Activated T-helper 1 cell treated with anti-CD3 and anti-CD28 coated beads, Interleukin-12 subunit alpha, Interleukin-12 subunit beta, Interleukin-2, Interleukin-4 antibody, amounts not matched to agents 30 ng/mL and 10 ng/mL and 1 ng/mL, durations not matched to agents 14 hours and 24 hours and 36 hours (primary cell): ENCODE results near the gene SNX25. TPM values are rescaled to one million over a fixed set of nuclear protein-coding genes. Genes with fewer than 3 reads are reported as not detected.
"Not testable (repeated sequence)": the region's sequence is repeated elsewhere in the genome, so short reads cannot be mapped to it uniquely, and the experiment has no call there.

Source experiments
- DNase-seq: peaks from one replicate; pipeline ENCODE4 v3.0.0; 2021; ENCODE audit warnings: low spot score
- H3K27ac Mint-ChIP-seq: one replicate; pipeline ENCODE4 v1.8.0; 2021; ENCODE audit warnings: mild to moderate bottlenecking, mixed read lengths
- H3K27me3 Mint-ChIP-seq: one replicate; pipeline ENCODE4 v1.8.0; 2022; ENCODE audit warnings: mild to moderate bottlenecking, moderate library complexity, mixed read lengths; ENCODE audit not compliant: insufficient read depth
- H3K36me3 Mint-ChIP-seq: one replicate; pipeline ENCODE4 v1.8.0; 2021; ENCODE audit warnings: low read depth, mixed read lengths
- H3K4me1 Mint-ChIP-seq: one replicate; pipeline ENCODE4 v1.8.0; 2021; ENCODE audit warnings: low read depth, mixed read lengths
- H3K4me3 Mint-ChIP-seq: one replicate; pipeline ENCODE4 v1.8.0; 2021; ENCODE audit warnings: mild to moderate bottlenecking, moderate library complexity, mixed read lengths
- H3K9me3 Mint-ChIP-seq: one replicate; pipeline ENCODE4 v1.8.0; 2021; ENCODE audit warnings: mixed read lengths
- intact Hi-C: fragments of 100-400 bp; cut with micrococcal nuclease; formaldehyde crosslinking; loops from one replicate; pipeline ENCODE4 v1.15.1; 2024
- total RNA-seq: library from RNA; stranded (reverse); gene quantifications from 2 replicates; pipeline ENCODE4 v1.2.3, GENCODE V29; 2022

SNX25 gene
- total RNA-seq, 1 donor from 2014 or later: 22.9 TPM

DNA sequence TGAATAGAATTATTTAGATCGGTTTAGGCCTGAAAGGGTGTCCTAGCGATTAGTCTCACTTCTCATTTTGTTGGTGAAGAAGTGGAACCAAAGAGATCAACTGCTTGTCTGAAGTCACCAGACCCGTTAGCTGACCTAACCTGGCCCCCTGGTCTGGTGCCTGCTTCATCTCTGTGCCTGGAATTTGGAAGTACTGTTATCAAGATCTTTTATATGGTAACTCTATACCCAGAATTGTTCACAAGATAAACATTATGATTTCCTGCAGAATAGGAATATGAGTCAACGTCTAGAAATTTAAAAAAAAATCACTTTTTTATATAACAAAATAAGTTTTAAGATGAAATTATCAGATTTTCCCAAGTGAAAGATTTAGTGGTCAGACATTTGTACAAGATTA is 149.1 kb downstream of the SNX25 start:
- no peak for DNase-seq
- Mint-ChIP-seq H3K4me3 (no peak overlapping the region), H3K36me3 (peaks cover 20% of the 10 kb centered on the region), H3K27me3 (no peaks in the 10 kb centered on the region), H3K27ac (no peak overlapping the region), H3K9me3 (no peaks in the 10 kb centered on the region), H3K4me1 (peaks cover 11% of the 10 kb centered on the region)
- intact Hi-C loops: no loop called here

DNA sequence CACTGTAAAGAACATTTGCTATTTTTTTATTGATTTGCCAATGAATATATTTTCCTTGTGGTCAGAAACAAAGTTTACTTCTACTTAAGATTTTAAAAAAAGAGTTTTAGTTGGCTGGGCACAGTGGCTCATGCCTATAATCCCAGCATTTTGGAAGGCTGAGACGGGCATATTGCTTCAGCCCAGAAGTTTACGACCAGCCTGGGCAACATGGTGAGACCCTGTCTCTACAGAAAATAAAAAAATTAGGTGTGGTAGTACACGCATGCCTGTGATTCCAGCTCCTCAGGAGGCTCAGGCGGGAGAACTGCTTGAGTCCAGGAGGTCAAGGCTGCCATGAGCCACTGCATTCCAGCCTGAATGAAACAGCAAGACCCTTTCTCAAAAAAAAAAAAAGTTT is 149.6 kb downstream of the SNX25 start:
- intact Hi-C loops: no loop called here
- DNase-seq: no peak
- H3K4me3 Mint-ChIP-seq: no peak overlapping the region
- H3K27ac Mint-ChIP-seq: no peak overlapping the region
- H3K4me1 Mint-ChIP-seq: peaks cover 11% of the 10 kb centered on the region
- no peaks in the 10 kb centered on the region for H3K9me3 Mint-ChIP-seq
- no peaks in the 10 kb centered on the region for H3K27me3 Mint-ChIP-seq
- H3K36me3 Mint-ChIP-seq: peaks cover 19% of the 10 kb centered on the region

DNA sequence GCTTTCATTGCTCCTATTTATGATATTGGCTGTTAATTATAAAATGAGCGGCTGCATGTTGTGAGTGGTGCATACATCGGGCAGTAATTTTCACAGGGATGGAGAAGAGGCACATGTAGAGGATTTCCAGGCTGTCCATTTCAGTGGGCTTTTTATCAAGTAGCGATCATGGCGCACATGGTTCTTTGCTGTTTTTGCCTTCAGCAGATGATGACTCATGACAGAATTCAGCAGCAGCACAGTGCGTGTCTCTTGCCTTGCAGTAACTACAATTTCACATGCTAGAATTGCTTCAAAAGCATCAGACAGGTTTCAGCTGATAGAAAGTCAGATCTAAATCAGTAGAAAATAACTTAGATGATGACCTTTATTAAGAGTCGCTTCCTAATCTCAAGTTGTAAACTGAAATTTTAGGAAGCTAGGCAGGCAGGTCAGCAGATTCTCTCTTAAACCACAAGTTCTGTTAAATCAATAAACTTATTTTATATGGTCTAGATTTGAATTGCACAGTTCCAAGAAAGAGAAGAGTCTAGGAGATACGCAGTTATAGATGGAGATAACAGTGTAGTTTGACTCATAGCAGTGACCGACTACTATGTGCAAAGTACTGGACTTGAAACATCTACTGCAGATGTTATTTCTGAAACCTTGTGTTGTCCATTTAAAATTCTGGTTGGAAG is 150.5 kb downstream of the SNX25 start:
- no peaks in the 10 kb centered on the region for H3K9me3 Mint-ChIP-seq
- no peak overlapping the region for H3K27ac Mint-ChIP-seq
- no peak overlapping the region for H3K4me3 Mint-ChIP-seq
- H3K36me3 Mint-ChIP-seq: peaks cover 15% of the 10 kb centered on the region
- DNase-seq: no peak
- H3K27me3 Mint-ChIP-seq: no peaks in the 10 kb centered on the region
- intact Hi-C loops: no loop called here
- peaks cover 11% of the 10 kb centered on the region for H3K4me1 Mint-ChIP-seq

DNA sequence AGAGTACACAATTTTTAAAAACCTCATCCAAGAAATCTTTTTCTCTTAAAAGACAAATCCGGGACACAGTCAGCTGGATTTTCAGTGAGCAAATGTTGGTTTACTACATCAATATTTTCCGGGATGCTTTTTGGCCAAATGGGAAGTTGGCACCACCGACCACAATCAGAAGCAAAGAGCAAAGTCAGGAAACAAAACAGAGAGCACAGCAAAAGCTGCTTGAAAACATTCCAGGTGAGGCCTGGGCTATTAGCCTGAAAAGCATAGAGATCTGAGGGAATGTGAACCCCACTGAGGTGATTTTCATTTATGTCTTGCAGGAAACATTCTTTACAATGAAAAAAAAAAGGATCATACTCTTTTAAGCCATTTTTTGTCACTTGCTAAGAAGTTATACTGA is 152.5 kb downstream of the SNX25 start:
- DNase-seq: no peak
- H3K27ac Mint-ChIP-seq: no peak overlapping the region
- H3K27me3 Mint-ChIP-seq: no peaks in the 10 kb centered on the region
- no peaks in the 10 kb centered on the region for H3K9me3 Mint-ChIP-seq
- intact Hi-C loops: no loop called here
- H3K36me3 Mint-ChIP-seq: peaks cover 14% of the 10 kb centered on the region
- H3K4me1 Mint-ChIP-seq: peaks cover 11% of the 10 kb centered on the region
- H3K4me3 Mint-ChIP-seq: no peak overlapping the region

DNA sequence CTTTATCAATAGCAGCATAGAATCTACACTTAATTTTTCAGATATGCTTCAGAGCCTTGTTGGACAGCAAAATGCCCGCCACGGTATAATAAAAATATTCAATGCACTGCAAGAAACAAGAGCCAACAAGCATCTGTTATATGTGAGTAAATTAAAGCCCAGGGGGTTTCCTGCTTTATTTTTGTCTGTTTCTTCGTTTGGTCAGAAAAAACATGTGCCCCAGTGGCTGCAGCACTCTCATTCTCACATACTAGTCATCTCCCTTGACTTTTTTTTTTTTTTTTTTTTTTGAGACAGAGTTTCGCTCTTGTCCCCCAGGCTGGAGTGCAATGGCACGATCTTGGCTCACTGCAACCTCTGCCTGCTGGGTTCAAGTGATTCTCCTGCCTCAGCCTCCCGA is 153.2 kb downstream of the SNX25 start:
- H3K4me3 Mint-ChIP-seq, H3K36me3 Mint-ChIP-seq, H3K9me3 Mint-ChIP-seq, H3K27ac Mint-ChIP-seq, H3K27me3 Mint-ChIP-seq, H3K4me1 Mint-ChIP-seq, intact Hi-C loops, DNase-seq: not testable (repeated sequence)

DNA sequence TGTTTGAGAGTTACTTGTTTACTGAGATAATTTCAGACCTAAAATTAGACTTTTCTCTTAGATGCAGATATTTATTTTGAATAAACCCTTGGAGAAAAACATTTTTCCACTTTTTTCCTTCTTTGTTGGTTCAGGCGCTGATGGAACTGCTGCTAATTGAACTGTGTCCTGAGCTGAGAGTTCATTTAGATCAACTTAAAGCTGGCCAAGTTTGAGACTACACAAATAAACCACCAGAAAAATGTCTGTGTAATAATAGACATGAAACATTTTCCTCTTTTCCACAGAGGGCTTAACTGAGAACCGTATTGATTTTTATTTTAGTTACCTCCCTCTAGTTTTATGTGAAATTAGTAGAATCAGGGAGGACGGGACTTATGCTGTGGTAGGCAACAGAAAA is 153.9 kb downstream of the SNX25 start:
- no peak overlapping the region for H3K27ac Mint-ChIP-seq
- H3K36me3 Mint-ChIP-seq: peaks cover 4% of the 10 kb centered on the region
- H3K4me3 Mint-ChIP-seq: no peak overlapping the region
- intact Hi-C loops: no loop called here
- no peaks in the 10 kb centered on the region for H3K9me3 Mint-ChIP-seq
- H3K27me3 Mint-ChIP-seq: no peaks in the 10 kb centered on the region
- DNase-seq: no peak
- H3K4me1 Mint-ChIP-seq: no peaks in the 10 kb centered on the region

DNA sequence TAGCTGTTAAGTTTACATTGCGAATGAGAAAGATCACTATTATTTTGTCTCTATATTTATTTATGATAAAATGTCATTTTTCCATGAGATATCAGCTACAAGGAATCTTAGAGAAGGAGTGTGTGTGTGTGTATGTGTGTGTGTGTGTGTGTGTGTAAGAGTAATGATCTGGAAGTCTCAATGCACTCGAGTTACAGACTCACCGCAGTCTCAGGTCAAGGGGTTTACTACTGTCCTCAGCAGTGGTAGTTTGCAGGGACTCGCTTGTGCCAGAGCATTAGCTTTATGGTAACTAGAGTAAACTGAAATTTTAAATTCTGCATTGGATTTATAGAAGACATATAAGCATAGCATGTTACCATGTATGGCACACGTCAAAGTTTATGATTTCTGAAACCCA is 155.5 kb downstream of the SNX25 start:
- DNase-seq: no peak
- intact Hi-C loops: no loop called here
- H3K4me1 Mint-ChIP-seq: no peaks in the 10 kb centered on the region
- peaks cover 4% of the 10 kb centered on the region for H3K36me3 Mint-ChIP-seq
- no peaks in the 10 kb centered on the region for H3K27me3 Mint-ChIP-seq
- no peak overlapping the region for H3K27ac Mint-ChIP-seq
- no peak overlapping the region for H3K4me3 Mint-ChIP-seq
- no peaks in the 10 kb centered on the region for H3K9me3 Mint-ChIP-seq

DNA sequence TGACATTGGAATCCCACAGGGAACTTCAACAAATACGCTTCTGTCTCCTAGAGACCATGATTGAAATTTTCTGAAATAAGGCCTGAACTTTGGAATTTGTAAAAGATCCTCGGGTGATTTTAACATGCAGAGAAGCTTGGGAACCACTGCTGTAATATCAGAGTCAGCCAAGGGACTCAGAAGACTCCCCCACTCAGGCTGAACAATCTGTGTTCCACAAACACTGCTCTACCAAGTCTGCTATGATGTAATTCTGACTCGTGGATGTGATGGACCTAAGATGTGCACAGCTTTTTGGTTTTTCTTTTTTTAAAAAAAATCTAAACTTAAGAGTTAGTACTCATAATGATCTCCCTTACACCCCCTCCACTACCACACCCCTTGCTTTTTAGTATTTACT is 160.3 kb downstream of the SNX25 start:
- Mint-ChIP-seq H3K27me3 (no peaks in the 10 kb centered on the region), H3K4me1 (no peaks in the 10 kb centered on the region), H3K27ac (no peak overlapping the region), H3K36me3 (peaks cover 8% of the 10 kb centered on the region), H3K9me3 (no peaks in the 10 kb centered on the region), H3K4me3 (no peak overlapping the region)
- intact Hi-C loops: no loop called here
- DNase-seq: no peak

DNA sequence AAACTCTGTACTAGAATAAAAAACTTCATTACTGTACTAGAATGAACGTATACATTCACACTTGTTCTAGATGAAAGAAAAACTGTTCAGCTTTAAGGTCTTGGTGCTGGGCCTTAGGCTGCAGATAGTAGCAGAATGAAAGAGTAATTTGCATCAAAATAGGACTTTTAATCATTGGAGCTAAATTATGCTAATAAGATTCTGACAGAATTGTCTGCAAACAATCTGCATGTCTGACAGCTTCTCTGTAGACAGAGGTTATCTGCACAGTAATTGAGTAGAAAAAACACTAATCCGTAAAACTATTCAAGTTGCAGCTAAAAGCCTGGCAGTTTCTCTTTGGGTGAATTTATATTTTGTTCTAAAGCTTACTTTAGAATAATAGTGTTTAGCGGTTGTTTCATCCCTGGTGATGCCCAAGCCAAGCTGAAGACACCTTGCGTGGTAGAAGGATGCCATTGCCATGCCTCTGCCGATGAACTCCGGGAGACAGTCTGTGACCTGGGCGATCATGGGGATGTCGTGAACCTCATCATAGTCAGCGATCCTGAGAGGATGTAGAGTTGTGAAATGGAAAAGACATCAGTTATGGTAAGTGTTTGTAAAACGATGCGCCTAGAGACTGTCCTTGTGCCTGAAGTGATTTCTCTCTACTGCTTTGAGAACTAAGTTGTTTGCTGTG is 161.0 kb downstream of the SNX25 start:
- intact Hi-C loops: no loop called here
- H3K9me3 Mint-ChIP-seq: no peaks in the 10 kb centered on the region
- H3K27ac Mint-ChIP-seq: no peak overlapping the region
- H3K36me3 Mint-ChIP-seq: peaks cover 8% of the 10 kb centered on the region
- H3K27me3 Mint-ChIP-seq: no peaks in the 10 kb centered on the region
- H3K4me3 Mint-ChIP-seq: no peak overlapping the region
- no peaks in the 10 kb centered on the region for H3K4me1 Mint-ChIP-seq
- no peak for DNase-seq

DNA sequence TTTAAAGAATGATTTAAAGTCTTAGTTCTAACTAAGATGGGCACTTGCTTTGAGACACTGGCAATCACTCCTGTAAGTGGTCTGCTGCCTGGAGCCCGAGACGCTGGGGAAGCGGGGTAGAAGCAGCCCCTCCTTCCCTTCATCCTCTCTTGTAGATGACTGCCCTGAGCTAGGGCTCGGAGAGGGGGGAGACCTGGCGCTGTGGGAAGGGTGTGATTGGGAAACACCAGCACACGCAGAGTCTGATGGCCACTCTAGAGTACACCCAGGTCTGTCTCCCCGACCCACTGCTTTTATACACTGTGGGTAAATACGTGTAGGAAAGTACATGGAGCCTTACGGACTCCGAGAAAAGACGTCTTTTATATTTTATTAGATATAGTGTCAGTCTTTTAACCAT is 162.3 kb downstream of the SNX25 start:
- no peak overlapping the region for H3K4me3 Mint-ChIP-seq

DNA sequence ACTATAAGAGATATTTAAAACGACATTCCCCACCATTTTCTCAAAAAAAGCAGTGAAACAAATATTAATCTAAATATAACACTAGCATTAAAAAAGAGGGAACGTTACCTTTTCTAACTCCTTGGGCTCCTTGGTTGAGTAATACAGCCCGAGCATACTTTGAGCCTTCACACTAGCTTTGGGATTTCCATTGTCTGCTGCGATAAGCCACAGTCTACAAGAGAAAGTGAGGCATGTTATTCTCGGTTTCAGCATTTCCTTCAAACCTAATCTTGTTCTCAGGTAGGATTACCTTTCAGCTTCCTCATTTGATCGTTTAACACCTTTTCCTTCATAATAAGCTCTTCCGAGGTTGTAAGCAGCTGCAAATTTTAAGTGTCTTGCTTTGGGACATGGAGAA is 164.6 kb downstream of the SNX25 start:
- H3K36me3 Mint-ChIP-seq: peaks cover 7% of the 10 kb centered on the region
- H3K4me1 Mint-ChIP-seq: no peaks in the 10 kb centered on the region
- H3K27ac Mint-ChIP-seq: no peak overlapping the region
- no peak for DNase-seq
- H3K4me3 Mint-ChIP-seq: no peak overlapping the region
- H3K27me3 Mint-ChIP-seq: no peaks in the 10 kb centered on the region
- H3K9me3 Mint-ChIP-seq: no peaks in the 10 kb centered on the region
- intact Hi-C loops: no loop called here

More for the DNA sequence above, 162.3 kb downstream of the SNX25 start:
- no peak overlapping the region for H3K27ac Mint-ChIP-seq
- no peak for DNase-seq
- intact Hi-C loops: no loop called here
- no peaks in the 10 kb centered on the region for H3K27me3 Mint-ChIP-seq
- H3K4me1 Mint-ChIP-seq: no peaks in the 10 kb centered on the region
- H3K36me3 Mint-ChIP-seq: peaks cover 7% of the 10 kb centered on the region
- no peaks in the 10 kb centered on the region for H3K9me3 Mint-ChIP-seq

DNA sequence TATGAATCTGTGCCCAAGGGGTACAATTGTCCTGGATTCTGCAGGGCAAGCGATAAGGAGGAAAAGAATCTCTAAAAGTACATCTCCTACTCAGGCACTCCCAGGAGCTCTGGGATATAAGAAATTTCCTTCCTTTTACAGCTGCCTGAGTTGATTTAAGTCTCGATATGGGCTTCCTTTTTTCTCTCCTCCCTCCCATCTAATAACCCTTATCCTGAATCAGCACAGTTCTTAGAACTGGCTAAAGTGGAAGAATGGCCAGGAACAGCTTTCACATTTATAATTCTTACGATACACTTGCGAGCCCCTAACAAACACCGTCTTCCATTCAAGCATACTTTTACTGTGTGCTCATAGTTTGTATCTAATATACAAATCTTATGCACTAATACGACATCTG is 165.2 kb downstream of the SNX25 start:
- intact Hi-C loops: no loop called here
- Mint-ChIP-seq H3K4me3 (no peak overlapping the region), H3K27ac (no peak overlapping the region), H3K4me1 (no peaks in the 10 kb centered on the region), H3K27me3 (no peaks in the 10 kb centered on the region), H3K36me3 (peaks cover 7% of the 10 kb centered on the region), H3K9me3 (no peaks in the 10 kb centered on the region)
- no peak for DNase-seq

DNA sequence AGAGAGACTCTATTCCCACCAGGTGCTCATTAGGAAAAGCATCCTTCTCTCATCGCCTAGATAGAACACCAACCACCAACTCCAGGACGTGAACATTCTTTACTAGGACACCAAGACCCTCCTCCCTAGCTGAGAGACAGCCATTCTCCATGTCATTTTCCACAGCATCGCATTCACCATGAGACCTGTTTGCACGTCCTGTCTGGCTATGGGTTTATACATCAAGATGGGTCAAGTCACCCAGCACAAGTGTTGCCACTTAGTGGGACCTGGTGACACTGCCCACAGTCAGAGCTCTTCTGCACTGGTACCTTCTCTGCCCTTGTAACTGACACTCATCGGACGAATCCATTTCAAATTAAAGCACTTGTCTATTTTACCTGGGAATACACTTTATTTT is 168.9 kb downstream of the SNX25 start:
- Mint-ChIP-seq H3K27me3 (no peaks in the 10 kb centered on the region), H3K9me3 (no peaks in the 10 kb centered on the region), H3K4me3 (no peak overlapping the region), H3K36me3 (peaks cover 7% of the 10 kb centered on the region), H3K27ac (no peak overlapping the region), H3K4me1 (no peaks in the 10 kb centered on the region)
- no peak for DNase-seq
- intact Hi-C loops: no loop called here
